ENCODE results near the gene ELFN1.

GRCh38 chr7:1698951-1699350, 28.9 kb downstream of the ELFN1 start:
- TF ChIP-seq CTCF (IDR thresholded peaks at IDR 0.05) (no peak), POLR2A (IDR thresholded peaks at IDR 0.05) (no peak)

Data from body of pancreas (tissue), 4 donors.